ENCODE measurements around the gene SHD. TPM values are rescaled to one million over a fixed set of nuclear protein-coding genes. Genes with fewer than 3 reads are reported as not detected.

The SHD gene
- total and polyA plus RNA-seq, 2 of the 13 experiments (the other 11 are each of a cell fraction or from before 2014, with no cell fraction given): 0.11 to 0.20 TPM

DNA sequence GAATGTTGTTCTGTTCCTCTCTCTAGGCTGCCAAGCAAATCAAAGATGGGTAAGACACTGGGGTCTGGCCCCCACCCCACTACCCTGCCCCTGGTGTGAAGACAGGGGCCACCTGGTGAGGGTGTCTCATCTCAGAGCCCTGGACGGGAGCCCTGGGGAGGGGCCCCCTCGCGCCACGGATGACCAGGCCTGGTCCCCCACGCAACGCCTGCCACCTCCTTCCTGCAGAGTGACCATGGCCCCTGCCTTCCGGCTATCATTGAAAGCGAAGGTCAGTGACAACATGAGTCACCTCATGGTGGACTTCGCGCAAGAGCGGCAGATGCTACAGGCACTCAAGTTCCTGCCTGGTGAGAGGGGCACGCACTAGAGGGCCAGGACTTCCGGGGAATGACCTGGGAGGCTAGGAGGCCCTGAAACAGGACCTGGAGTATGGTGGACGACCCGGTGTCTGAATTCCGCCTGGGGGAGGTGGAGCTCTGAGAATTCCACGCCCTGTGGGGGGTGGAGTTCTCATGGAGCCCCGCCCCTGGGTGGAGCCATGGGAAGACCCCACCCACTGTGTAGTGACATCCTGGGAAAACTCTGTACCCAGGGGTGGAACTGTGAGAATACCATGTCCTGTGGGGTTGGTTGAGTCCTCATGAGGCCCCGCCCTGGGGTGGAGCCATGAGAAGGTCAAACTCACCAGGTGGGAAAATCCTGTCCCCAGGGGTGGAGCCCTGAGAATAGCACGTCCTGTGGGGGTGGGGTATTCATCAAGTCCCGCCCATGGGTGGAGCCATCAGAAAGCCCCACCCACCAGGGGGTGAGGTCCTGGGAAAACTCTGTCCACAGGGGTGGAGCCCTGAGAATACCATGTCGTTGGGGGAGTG lies 31.4 kb downstream of the SHD start (continued):
- TF ChIP-seq, protein P1, sequence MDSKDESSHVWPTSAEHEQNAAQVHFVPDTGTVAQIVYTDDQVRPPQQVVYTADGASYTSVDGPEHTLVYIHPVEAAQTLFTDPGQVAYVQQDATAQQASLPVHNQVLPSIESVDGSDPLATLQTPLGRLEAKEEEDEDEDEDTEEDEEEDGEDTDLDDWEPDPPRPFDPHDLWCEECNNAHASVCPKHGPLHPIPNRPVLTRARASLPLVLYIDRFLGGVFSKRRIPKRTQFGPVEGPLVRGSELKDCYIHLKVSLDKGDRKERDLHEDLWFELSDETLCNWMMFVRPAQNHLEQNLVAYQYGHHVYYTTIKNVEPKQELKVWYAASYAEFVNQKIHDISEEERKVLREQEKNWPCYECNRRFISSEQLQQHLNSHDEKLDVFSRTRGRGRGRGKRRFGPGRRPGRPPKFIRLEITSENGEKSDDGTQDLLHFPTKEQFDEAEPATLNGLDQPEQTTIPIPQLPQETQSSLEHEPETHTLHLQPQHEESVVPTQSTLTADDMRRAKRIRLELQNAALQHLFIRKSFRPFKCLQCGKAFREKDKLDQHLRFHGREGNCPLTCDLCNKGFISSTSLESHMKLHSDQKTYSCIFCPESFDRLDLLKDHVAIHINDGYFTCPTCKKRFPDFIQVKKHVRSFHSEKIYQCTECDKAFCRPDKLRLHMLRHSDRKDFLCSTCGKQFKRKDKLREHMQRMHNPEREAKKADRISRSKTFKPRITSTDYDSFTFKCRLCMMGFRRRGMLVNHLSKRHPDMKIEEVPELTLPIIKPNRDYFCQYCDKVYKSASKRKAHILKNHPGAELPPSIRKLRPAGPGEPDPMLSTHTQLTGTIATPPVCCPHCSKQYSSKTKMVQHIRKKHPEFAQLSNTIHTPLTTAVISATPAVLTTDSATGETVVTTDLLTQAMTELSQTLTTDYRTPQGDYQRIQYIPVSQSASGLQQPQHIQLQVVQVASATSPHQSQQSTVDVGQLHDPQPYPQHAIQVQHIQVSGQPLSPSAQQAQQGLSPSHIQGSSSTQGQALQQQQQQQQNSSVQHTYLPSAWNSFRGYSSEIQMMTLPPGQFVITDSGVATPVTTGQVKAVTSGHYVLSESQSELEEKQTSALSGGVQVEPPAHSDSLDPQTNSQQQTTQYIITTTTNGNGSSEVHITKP (CRISPR knock-in tag; IDR thresholded peaks at IDR 0.05; ENCODE audit: low read depth): peak; percentile 85; the same call in 1 of the 2 replicates
- TF ChIP-seq DBP (CRISPR knock-in tag; IDR thresholded peaks at IDR 0.05; ENCODE audit: not compliant biosample characterization) (no peak), MEIS2 (CRISPR knock-in tag; IDR thresholded peaks at IDR 0.05) (peak; percentile 94), ZNF83 (CRISPR knock-in tag; IDR thresholded peaks at IDR 0.05; ENCODE audit: borderline replicate concordance) (no peak), SRY (CRISPR knock-in tag; IDR thresholded peaks at IDR 0.05) (peak; percentile 60; the same call in 1 of the 2 replicates), E2F2 (CRISPR knock-in tag; IDR thresholded peaks at IDR 0.05; ENCODE audit: borderline replicate concordance) (no peak), ZFAT (CRISPR knock-in tag; conservative IDR thresholded peaks at IDR 0.05) (no peak), ARID5B (CRISPR knock-in tag; IDR thresholded peaks at IDR 0.05) (peak; percentile 85)
